Keratinocyte (primary cell): ENCODE results near the gene ANKRD55. TPM values are rescaled to one million over a fixed set of nuclear protein-coding genes. Genes with fewer than 3 reads are reported as not detected.
"Not testable (repeated sequence)": the region's sequence is repeated elsewhere in the genome, so short reads cannot be mapped to it uniquely, and the experiment has no call there.

Source experiments
- DNase-seq: peaks from one replicate; pipeline ENCODE4 v3.0.0-alpha.2; 2011; ENCODE audit warnings: low read depth, missing footprints, low spot score
- FAIRE-seq: peaks from 2 replicates; lab custom pipeline; 2011; peaks lifted over from hg19 to GRCh38; lab: Jason Lieb, UNC
- H2AFZ ChIP-seq: 2 replicates; pipeline ENCODE4 v1.6.0; 2012; ENCODE audit warnings: low read length, control low read depth, inconsistent platforms; ENCODE audit not compliant: control insufficient read depth
- H3K27ac ChIP-seq: 2 replicates; pipeline ENCODE4 v1.5.1; 2011; ENCODE audit warnings: low read length; ENCODE audit not compliant: control insufficient read depth, insufficient read depth
- H3K27me3 ChIP-seq: 3 replicates; pipeline ENCODE4 v1.6.0; 2011; ENCODE audit warnings: low read length; ENCODE audit not compliant: control insufficient read depth, insufficient read depth; ENCODE audit errors: extremely low read depth
- H3K36me3 ChIP-seq, 2 experiments: 2 replicates in 1 of 2; 3 replicates in 1 of 2; pipeline ENCODE4 v1.5.1; 2011; ENCODE audit warnings: low read length in 2 of 2, mild to moderate bottlenecking in 1 of 2; ENCODE audit not compliant: control insufficient read depth in 2 of 2, insufficient read depth in 2 of 2; ENCODE audit errors: extremely low read depth in 1 of 2
- H3K4me1 ChIP-seq: 3 replicates; pipeline ENCODE4 v1.5.1; 2011; ENCODE audit warnings: low read length; ENCODE audit not compliant: control insufficient read depth, insufficient read depth; ENCODE audit errors: extremely low read depth
- H3K4me2 ChIP-seq: 3 replicates; pipeline ENCODE4 v1.6.0; 2011; ENCODE audit warnings: low read depth, low read length; ENCODE audit not compliant: control insufficient read depth, insufficient read depth; ENCODE audit errors: extremely low read depth
- H3K4me3 ChIP-seq, 3 experiments: fragments of 200-600 bp in 1 of 3; sonication (generic) in 1 of 3; 2 replicates in 2 of 3; 3 replicates in 1 of 3; pipeline ENCODE4 v1.5.1; 2011 to 2016; ENCODE audit warnings: low read length in 3 of 3, mild to moderate bottlenecking in 3 of 3, control low read depth in 2 of 3, inconsistent platforms in 1 of 3, low read depth in 1 of 3, mixed read lengths in 1 of 3, mixed run types in 1 of 3, moderate library complexity in 1 of 3; ENCODE audit not compliant: control insufficient read depth in 2 of 3, insufficient read depth in 2 of 3; ENCODE audit errors: extremely low read depth in 1 of 3
- H3K79me2 ChIP-seq: 2 replicates; pipeline ENCODE4 v1.6.0; 2012; ENCODE audit warnings: low read length; ENCODE audit not compliant: control insufficient read depth, insufficient read depth
- H3K9ac ChIP-seq: 3 replicates; pipeline ENCODE4 v1.6.0; 2011; ENCODE audit warnings: low read length; ENCODE audit not compliant: control insufficient read depth, insufficient read depth; ENCODE audit errors: extremely low read depth
- H3K9me1 ChIP-seq: 3 replicates; pipeline ENCODE4 v1.6.0; 2011; ENCODE audit warnings: low read length; ENCODE audit not compliant: control insufficient read depth, insufficient read depth; ENCODE audit errors: extremely low read depth
- H3K9me3 ChIP-seq: 2 replicates; pipeline ENCODE4 v1.5.1; 2012; ENCODE audit warnings: low read depth, low read length; ENCODE audit not compliant: control insufficient read depth
- H4K20me1 ChIP-seq: 3 replicates; pipeline ENCODE4 v1.6.0; 2011; ENCODE audit warnings: low read length; ENCODE audit not compliant: control insufficient read depth, insufficient read depth; ENCODE audit errors: extremely low read depth
- CTCF ChIP-seq, 3 experiments: IDR thresholded peaks in 1 of 3; conservative IDR thresholded peaks in 1 of 3; optimal IDR thresholded peaks in 1 of 3; 2 replicates in 2 of 3; 3 replicates in 1 of 3; pipeline versions ENCODE3 to v1.5.1; 2011; ENCODE audit warnings: low read length in 3 of 3, mild to moderate bottlenecking in 3 of 3, moderate library complexity in 2 of 3, control low read depth in 1 of 3, inconsistent platforms in 1 of 3; ENCODE audit not compliant: insufficient read depth in 2 of 3; ENCODE audit errors: extremely low read depth in 1 of 3
- EZH2 ChIP-seq: IDR thresholded peaks from one replicate; pipeline ENCODE4 v1.6.1; 2012; ENCODE audit warnings: inconsistent platforms, mild to moderate bottlenecking, low read length, moderate library complexity
- dilution Hi-C: fragments of 300-500 bp; cut with MboI; formaldehyde crosslinking; loops from one replicate; pipeline ENCODE4 v1.7.0; 2020; ENCODE audit warnings: low sequenced_read_pairs; ENCODE audit not compliant: extremely low pct_ligation_motif_present
- polyA plus RNA-seq, 5 experiments: library from polyadenylated mRNA; depleted of rRNA in 3 of 5; stranded (reverse) in 3 of 5; stranded (forward) in 1 of 5; unstranded in 1 of 5; fragments of >200 nt; gene quantifications; 1 replicate in 1 of 5; 2 replicates in 3 of 5; 3 replicates in 1 of 5; pipeline versions ENCODE4 v1.2.1 to v1.2.3, GENCODE V29; 2011 to 2012; ENCODE audit warnings: missing spikeins in 2 of 5, low read depth in 1 of 5, low replicate concordance in 1 of 5

ANKRD55 gene
- polyA plus RNA-seq, 1 donor (not counting 4 experiments of a cell fraction or from before 2014, with no cell fraction given), result not detected

- dilution Hi-C loops, result no loop called here
- Histone ChIP-seq H3K9ac (no peak overlapping the region), H4K20me1 (no peaks in the 10 kb centered on the region), H3K4me1 (peaks cover 6% of the 10 kb centered on the region), H3K9me3 (no peaks in the 10 kb centered on the region), H3K9me1 (no peaks in the 10 kb centered on the region), H3K36me3 (no peaks in the 10 kb centered on the region), H3K27me3 (no peaks in the 10 kb centered on the region), H2AFZ (no peak overlapping the region), H3K27ac (no peak overlapping the region), H3K4me2 (no peak overlapping the region), H3K79me2 (no peaks in the 10 kb centered on the region), H3K4me3 (no peak overlapping the region)
- FAIRE-seq (no peak), DNase-seq (no peak)
- TF ChIP-seq EZH2 (no peak), CTCF (optimal IDR thresholded peaks at IDR 0.05 in 1 of 3, IDR thresholded peaks at IDR 0.05 in 1 of 3, conservative IDR thresholded peaks at IDR 0.05 in 1 of 3; ENCODE audit: extremely low read depth in 1 of 3, insufficient read depth in 2 of 3, low read length in 3 of 3) (no peak)
These were observed 29.1 kb upstream of the ANKRD55 start for GRCh38 chr5:56262279-56262678.

GRCh38 chr5:56259002-56259511 is 25.9 kb upstream of the ANKRD55 start:
- H2AFZ ChIP-seq, result no peak overlapping the region
- peaks cover 6% of the 10 kb centered on the region for H3K4me1 ChIP-seq
- no peak overlapping the region for H3K4me3 ChIP-seq
- H3K9me3 ChIP-seq, result no peaks in the 10 kb centered on the region
- H3K9me1 ChIP-seq, result no peaks in the 10 kb centered on the region
- H4K20me1 ChIP-seq, result no peaks in the 10 kb centered on the region
- dilution Hi-C loops, result no loop called here
- H3K27ac ChIP-seq, result no peak overlapping the region
- TF ChIP-seq EZH2, result no peak
- no peak for TF ChIP-seq CTCF (optimal IDR thresholded peaks at IDR 0.05 in 1 of 3, IDR thresholded peaks at IDR 0.05 in 1 of 3, conservative IDR thresholded peaks at IDR 0.05 in 1 of 3; ENCODE audit: extremely low read depth in 1 of 3, insufficient read depth in 2 of 3, low read length in 3 of 3)
- no peak overlapping the region for H3K9ac ChIP-seq
- DNase-seq (no peak), FAIRE-seq (peak; percentile 36)
- no peaks in the 10 kb centered on the region for H3K27me3 ChIP-seq
- H3K36me3 ChIP-seq, result no peaks in the 10 kb centered on the region
- peak overlapping the region; percentile 59 for H3K4me2 ChIP-seq
- H3K79me2 ChIP-seq, result no peaks in the 10 kb centered on the region

- H3K9me1 ChIP-seq, result not testable (repeated sequence)
These were observed 24.8 kb upstream of the ANKRD55 start for GRCh38 chr5:56257763-56258529.

More at GRCh38 chr5:56257763-56258529, 24.8 kb upstream of the ANKRD55 start:
- H3K36me3 ChIP-seq, dilution Hi-C loops, H4K20me1 ChIP-seq, H3K27ac ChIP-seq, H3K4me1 ChIP-seq, H3K4me3 ChIP-seq, H3K9me3 ChIP-seq, H3K27me3 ChIP-seq, H3K4me2 ChIP-seq, H2AFZ ChIP-seq, H3K79me2 ChIP-seq, H3K9ac ChIP-seq, FAIRE-seq, DNase-seq: not testable (repeated sequence)
